ENCODE data around the gene ATXN1.

The ATXN1 gene

GRCh38 chr6:16533721-16534136 lies 227.5 kb downstream of the ATXN1 start:
- DNase-seq (ENCODE audit: low spot score) = no peak

GRCh38 chr6:16533210-16533609 lies 228.1 kb downstream of the ATXN1 start:
- DNase-seq (ENCODE audit: low spot score) = no peak

- no peak for DNase-seq (ENCODE audit: low spot score)
Observed at GRCh38 chr6:16527691-16528090, 233.6 kb downstream of the ATXN1 start.

- no peak for DNase-seq (ENCODE audit: low spot score)
Observed at GRCh38 chr6:16524380-16524707, 236.9 kb downstream of the ATXN1 start.

- DNase-seq (ENCODE audit: low spot score) = no peak
Observed at GRCh38 chr6:16523606-16524379, 237.5 kb downstream of the ATXN1 start.

GRCh38 chr6:16522937-16523336 lies 238.3 kb downstream of the ATXN1 start:
- DNase-seq (ENCODE audit: low spot score) = no peak

- no peak for DNase-seq (ENCODE audit: low spot score)
Observed at GRCh38 chr6:16521528-16521927, 239.7 kb downstream of the ATXN1 start.

GRCh38 chr6:16519265-16520242 lies 241.7 kb downstream of the ATXN1 start:
- DNase-seq (ENCODE audit: low spot score) = no peak

GRCh38 chr6:16518265-16518664 lies 243.0 kb downstream of the ATXN1 start:
- no peak for DNase-seq (ENCODE audit: low spot score)

GRCh38 chr6:16514249-16514648 lies 247.0 kb downstream of the ATXN1 start:
- DNase-seq (ENCODE audit: low spot score) = peak; percentile 66

GRCh38 chr6:16512544-16513290 lies 248.5 kb downstream of the ATXN1 start:
- DNase-seq (ENCODE audit: low spot score) = no peak

GRCh38 chr6:16511723-16512489 lies 249.4 kb downstream of the ATXN1 start:
- no peak for DNase-seq (ENCODE audit: low spot score)

GRCh38 chr6:16511040-16511660 lies 250.1 kb downstream of the ATXN1 start:
- DNase-seq (ENCODE audit: low spot score) = peak; percentile 27

GRCh38 chr6:16510245-16510644 lies 251.0 kb downstream of the ATXN1 start:
- DNase-seq (ENCODE audit: low spot score) = no peak

- DNase-seq (ENCODE audit: low spot score) = no peak
Observed at GRCh38 chr6:16508959-16509358, 252.3 kb downstream of the ATXN1 start.

GRCh38 chr6:16505711-16506357 lies 255.4 kb downstream of the ATXN1 start:
- DNase-seq (ENCODE audit: low spot score) = no peak

GRCh38 chr6:16504609-16505008 lies 256.7 kb downstream of the ATXN1 start:
- no peak for DNase-seq (ENCODE audit: low spot score)

- DNase-seq (ENCODE audit: low spot score) = no peak
Observed at GRCh38 chr6:16503970-16504415, 257.3 kb downstream of the ATXN1 start.

GRCh38 chr6:16503241-16503775 lies 258.0 kb downstream of the ATXN1 start:
- no peak for DNase-seq (ENCODE audit: low spot score)

GRCh38 chr6:16498957-16499356 lies 262.3 kb downstream of the ATXN1 start:
- DNase-seq (ENCODE audit: low spot score) = no peak

All from putamen (tissue), 1 donor.